Effector memory CD4-positive, alpha-beta T cell (primary cell): Measurements from ENCODE around the gene ARHGAP24.

Experiments
- DNase-seq, 3 donors: peaks; one replicate each; pipeline ENCODE4 v3.0.0-alpha.2; 2020
- H3K27ac ChIP-seq: 2 replicates; pipeline ENCODE4 v1.7.0; 2013; ENCODE audit warnings: mild to moderate bottlenecking, low read length, moderate library complexity; ENCODE audit not compliant: insufficient read depth, poor library complexity, severe bottlenecking
- H3K27me3 ChIP-seq: replicated peaks from 2 replicates; pipeline ENCODE4 v1.7.0; 2013; ENCODE audit warnings: mild to moderate bottlenecking, low read length; ENCODE audit not compliant: insufficient read depth, control insufficient read depth, poor library complexity, severe bottlenecking
- H3K36me3 ChIP-seq: 2 replicates; pipeline ENCODE4 v1.7.0; 2013; ENCODE audit warnings: mild to moderate bottlenecking, low read length, moderate library complexity; ENCODE audit not compliant: control insufficient read depth, insufficient read depth
- H3K4me1 ChIP-seq: 2 replicates; pipeline ENCODE4 v1.7.0; 2013; ENCODE audit warnings: low read length, mild to moderate bottlenecking; ENCODE audit not compliant: control insufficient read depth, insufficient read depth, poor library complexity, severe bottlenecking
- H3K4me3 ChIP-seq: 2 replicates; pipeline ENCODE4 v1.7.0; 2013; ENCODE audit warnings: low read length, low read depth, mild to moderate bottlenecking; ENCODE audit not compliant: insufficient read depth, poor library complexity, severe bottlenecking
- H3K9me3 ChIP-seq: 2 replicates; pipeline ENCODE4 v1.7.0; 2013; ENCODE audit warnings: mild to moderate bottlenecking, low read length, moderate library complexity; ENCODE audit not compliant: control insufficient read depth

Gene ARHGAP24

DNA sequence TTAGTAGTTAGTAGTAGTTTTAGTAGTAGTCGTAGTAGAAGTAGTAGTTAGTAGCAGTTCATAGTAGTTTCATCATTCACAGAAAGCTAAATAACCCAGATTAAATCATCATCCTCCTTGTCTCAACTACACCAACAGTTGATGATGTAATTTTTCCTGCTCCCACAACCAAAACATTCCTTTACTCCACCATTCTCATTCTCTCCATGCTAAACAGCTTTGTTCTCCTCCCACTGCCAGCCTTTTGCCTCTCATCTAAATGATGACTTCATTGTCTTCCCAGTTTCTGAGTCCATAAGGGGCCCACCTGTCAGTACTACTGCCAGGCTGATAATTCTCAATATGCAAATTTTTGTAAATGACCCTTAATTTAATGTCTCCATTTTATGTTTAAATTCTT lies 68.9 kb downstream of the ARHGAP24 start:
- H3K9me3 ChIP-seq: no peaks in the 10 kb centered on the region
- DNase-seq: no peak
- H3K4me3 ChIP-seq: no peak overlapping the region
- H3K27me3 ChIP-seq: no peaks in the 10 kb centered on the region
- H3K4me1 ChIP-seq: no peaks in the 10 kb centered on the region
- no peaks in the 10 kb centered on the region for H3K36me3 ChIP-seq
- H3K27ac ChIP-seq: no peak overlapping the region

DNA sequence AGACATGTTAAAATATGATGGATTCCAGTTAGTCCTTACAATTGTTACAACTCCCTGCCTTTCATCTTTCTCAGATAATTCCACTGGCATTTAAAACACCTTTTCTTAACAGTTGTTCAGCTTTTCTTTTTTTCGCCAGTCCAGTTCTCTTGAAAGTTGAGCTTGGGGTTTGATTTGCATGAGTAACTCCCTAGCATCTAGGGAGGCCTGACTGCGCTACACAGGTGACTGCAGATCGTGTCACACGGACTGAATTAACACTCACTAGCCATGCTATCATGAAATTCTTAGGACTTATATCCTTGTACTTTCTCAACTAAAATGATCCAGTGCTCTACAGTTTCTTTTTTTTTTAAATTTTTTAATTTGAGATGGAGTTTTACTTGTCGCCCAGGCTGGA lies 69.8 kb downstream of the ARHGAP24 start:
- Histone ChIP-seq H3K27ac (no peak overlapping the region), H3K27me3 (no peaks in the 10 kb centered on the region), H3K4me3 (no peak overlapping the region), H3K4me1 (no peaks in the 10 kb centered on the region), H3K9me3 (no peaks in the 10 kb centered on the region), H3K36me3 (no peaks in the 10 kb centered on the region)
- no peak for DNase-seq

DNA sequence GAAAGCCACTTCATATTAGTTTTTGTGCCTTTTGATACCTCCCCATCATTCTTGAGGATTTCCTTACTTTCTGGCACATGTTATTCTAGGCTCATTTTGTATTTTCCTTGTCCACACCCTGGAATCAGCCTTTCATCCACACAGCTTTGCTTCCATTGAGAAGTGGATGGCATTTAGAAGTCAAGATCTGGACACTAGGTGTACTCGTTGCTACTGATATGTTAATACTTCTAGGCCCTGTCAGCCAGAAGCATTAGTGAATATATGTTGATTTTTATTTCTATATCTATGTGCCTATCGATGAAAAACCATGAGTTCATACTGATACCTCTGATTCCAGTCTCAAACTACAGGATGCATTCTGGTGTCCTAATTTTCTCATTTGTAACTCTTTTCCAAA lies 73.2 kb downstream of the ARHGAP24 start:
- DNase-seq: no peak
- H3K27ac ChIP-seq: no peak overlapping the region
- no peaks in the 10 kb centered on the region for H3K9me3 ChIP-seq
- no peaks in the 10 kb centered on the region for H3K4me1 ChIP-seq
- H3K4me3 ChIP-seq: no peak overlapping the region
- no peaks in the 10 kb centered on the region for H3K36me3 ChIP-seq
- no peaks in the 10 kb centered on the region for H3K27me3 ChIP-seq

DNA sequence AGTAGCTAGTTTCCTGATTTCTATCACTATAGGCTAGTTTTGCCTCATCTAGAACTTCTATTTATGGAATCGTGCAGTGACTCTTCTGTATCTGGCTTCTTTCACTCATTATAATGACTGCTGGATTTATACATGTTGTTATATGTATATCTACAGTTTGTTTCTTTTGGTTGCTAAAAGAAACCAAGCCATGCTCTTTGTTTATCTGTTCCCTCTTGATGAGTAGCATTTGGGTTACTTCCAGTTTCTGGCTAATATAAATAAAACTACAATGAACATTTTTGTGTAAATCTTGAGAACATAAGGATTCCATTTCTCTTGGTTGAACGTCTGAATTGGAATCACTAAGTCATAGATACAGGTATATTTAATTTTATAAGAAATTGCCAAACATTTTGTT lies 73.9 kb downstream of the ARHGAP24 start:
- no peaks in the 10 kb centered on the region for H3K27me3 ChIP-seq
- DNase-seq: no peak
- H3K4me3 ChIP-seq: no peak overlapping the region
- no peak overlapping the region for H3K27ac ChIP-seq
- no peaks in the 10 kb centered on the region for H3K4me1 ChIP-seq
- no peaks in the 10 kb centered on the region for H3K9me3 ChIP-seq
- no peaks in the 10 kb centered on the region for H3K36me3 ChIP-seq

DNA sequence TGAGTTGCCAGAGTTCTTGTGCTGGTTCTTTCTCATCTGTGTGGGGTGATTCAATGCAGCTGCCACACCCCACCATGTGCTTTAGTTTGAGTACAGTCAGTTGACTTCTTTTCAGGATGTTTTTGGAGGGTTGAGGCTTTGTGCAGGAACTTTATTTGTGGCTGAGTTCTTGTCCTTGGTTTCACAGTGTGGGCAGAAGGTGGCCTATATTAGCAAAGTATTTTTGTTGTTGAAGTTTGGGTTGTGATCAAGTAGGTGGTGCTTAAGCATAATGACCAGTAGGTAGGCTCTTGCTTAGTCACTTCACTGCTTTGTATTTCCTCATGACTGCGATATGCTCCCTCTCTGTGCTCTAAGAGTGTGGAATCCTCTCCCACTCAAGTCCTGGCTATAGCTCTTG lies 80.3 kb downstream of the ARHGAP24 start:
- Histone ChIP-seq H3K4me3 (no peak overlapping the region), H3K9me3 (no peaks in the 10 kb centered on the region), H3K27ac (no peak overlapping the region)

DNA sequence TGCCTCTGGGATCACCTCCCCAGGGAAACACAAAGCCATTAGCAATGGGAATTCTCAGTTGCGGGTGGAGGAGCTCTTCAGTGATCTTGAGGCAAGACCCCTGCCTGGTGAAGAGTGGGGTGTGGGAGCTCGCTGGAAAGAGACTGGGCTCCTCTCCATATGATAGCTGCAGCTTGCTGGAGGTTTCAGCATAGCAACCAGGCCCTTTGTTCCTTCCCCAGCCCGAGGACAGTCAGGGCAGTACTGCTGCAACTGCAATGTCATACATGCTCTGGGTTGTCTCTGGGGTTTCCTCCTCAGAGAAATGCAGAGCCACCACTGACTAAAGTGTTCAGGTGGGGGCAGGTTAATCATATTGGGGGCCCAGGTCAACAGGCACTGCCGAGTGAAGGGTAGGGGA lies 81.3 kb downstream of the ARHGAP24 start:
- Histone ChIP-seq H3K36me3 (no peaks in the 10 kb centered on the region), H3K27ac (no peak overlapping the region), H3K27me3 (no peaks in the 10 kb centered on the region), H3K4me3 (no peak overlapping the region), H3K9me3 (no peaks in the 10 kb centered on the region), H3K4me1 (no peaks in the 10 kb centered on the region)
- DNase-seq: no peak

More for the DNA sequence above, 80.3 kb downstream of the ARHGAP24 start:
- no peaks in the 10 kb centered on the region for H3K36me3 ChIP-seq
- DNase-seq: no peak
- H3K4me1 ChIP-seq: no peaks in the 10 kb centered on the region
- no peaks in the 10 kb centered on the region for H3K27me3 ChIP-seq

DNA sequence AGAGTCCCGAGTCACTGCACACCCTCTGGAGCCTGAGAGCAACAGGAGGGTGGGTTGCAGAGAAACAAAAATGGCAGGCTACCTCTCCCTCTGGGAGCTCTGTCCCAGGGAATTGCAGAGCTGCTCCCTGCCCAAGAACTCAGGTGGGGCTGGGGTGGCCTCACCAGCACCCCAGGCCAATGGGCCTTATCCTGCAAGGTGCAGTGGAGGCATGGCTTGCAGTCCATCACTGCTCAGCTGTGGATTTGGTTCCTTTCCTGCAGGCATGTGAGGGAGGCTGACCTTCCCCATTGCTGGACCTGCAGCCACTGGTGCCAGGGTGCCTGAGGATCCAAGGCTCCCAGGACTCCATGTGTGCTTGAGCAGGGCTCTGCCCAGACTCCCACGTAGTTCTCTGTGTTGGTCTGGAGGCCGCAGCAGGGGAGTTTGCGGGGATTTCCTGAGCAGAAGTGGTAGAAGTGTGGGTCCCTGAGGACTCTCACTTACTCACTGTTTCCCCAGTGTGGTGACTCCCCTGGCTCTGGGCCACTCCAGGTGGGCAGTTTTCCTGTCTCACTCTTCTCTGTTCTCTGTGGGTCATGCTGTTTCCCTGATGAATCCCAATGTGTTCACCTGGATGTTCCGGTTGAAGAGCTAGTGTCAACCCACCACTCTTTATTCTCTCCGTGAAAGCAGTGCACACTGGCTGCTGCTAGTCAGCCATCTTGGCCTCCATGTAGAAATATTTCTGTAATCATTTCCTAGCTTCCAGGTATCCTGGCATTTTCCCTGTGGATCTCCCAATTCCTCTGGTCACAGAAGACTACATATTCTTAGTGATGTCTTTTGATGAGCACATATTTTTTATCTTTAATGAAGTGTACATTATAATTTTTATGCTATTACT lies 82.3 kb downstream of the ARHGAP24 start:
- Histone ChIP-seq H3K4me1 (no peaks in the 10 kb centered on the region), H3K9me3 (no peaks in the 10 kb centered on the region), H3K36me3 (no peaks in the 10 kb centered on the region), H3K27me3 (no peaks in the 10 kb centered on the region), H3K4me3 (no peak overlapping the region), H3K27ac (no peak overlapping the region)
- no peak for DNase-seq

DNA sequence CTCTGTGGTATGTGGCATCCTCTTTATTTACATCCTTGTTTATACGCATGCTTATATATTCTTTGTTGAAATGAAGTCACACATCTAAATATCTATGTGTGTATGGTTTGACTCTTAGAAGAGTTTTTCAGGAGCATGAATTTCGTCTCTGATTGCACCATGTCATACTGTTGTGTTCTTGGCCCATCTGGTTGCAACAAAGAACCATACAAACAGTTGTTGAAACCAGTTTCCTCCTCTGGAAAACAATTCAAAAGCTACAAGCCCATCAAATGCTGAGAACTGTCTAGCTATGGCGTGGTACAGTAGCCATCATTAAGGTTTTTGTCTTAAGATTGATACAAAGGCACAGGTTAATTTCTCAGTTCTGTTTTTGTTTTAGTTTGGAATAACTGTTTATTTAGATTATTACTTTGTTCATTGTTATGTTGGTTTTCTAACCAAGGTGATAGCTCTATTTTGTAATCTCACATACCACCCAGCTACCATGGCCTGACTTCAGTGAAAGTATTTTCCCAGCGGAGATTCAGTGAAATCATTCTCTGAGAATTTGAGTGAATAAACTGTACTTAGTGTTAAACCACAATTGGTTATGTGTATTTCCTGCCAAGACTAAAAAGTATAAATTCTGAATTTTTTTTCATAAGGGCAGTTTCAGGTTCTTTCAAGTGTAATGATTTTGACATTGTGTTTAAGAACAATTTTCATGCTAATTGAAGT lies 91.0 kb downstream of the ARHGAP24 start:
- Histone ChIP-seq H3K27ac (no peak overlapping the region), H3K9me3 (no peaks in the 10 kb centered on the region), H3K4me1 (no peaks in the 10 kb centered on the region), H3K36me3 (no peaks in the 10 kb centered on the region), H3K27me3 (no peaks in the 10 kb centered on the region), H3K4me3 (no peak overlapping the region)
- DNase-seq: no peak

DNA sequence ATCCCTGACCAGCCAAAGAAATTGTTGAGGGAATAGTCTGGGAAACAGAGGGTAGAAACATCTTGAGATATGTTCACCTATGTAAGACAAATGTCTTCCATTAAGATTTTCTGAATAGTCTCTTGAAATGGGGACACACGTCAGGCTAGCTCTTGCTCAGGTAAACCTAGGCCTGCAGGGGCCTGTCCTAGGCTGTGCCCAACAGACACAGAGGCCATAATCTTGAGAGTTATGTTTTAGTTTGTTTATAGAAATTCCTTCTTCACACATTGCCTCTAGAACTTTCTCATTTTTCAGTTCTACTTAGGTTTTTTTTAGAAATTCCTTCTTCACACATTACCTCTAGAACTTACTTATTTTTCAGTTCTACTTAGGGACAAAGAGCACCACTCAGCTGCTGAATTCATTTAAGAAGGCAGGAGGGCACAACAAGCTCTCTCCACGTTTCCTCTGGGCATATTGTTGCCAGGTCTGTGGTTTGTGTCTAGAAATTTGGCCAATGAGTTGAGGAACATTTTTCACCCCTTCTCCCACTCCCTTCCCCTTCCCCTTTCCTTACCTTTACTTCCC lies 94.9 kb downstream of the ARHGAP24 start:
- Histone ChIP-seq H3K27ac (no peak overlapping the region), H3K27me3 (no peaks in the 10 kb centered on the region), H3K4me1 (no peaks in the 10 kb centered on the region), H3K9me3 (no peaks in the 10 kb centered on the region), H3K4me3 (no peak overlapping the region), H3K36me3 (no peaks in the 10 kb centered on the region)
- DNase-seq: no peak

DNA sequence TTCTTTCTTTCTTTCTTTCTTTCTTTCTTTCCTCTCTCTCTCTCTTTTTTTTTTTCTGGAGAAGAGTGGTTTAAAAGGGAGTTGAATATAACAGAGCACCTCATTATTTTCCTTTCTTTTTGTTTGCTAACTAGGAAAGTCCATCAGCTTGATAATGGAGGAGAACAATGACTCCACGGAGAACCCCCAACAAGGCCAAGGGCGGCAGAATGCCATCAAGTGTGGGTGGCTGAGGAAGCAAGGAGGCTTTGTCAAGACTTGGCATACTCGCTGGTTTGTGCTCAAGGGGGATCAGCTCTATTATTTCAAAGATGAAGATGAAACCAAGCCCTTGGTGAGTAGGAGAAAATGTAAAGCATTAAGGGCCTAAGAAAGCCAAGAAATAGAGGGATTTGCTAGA lies 95.4 kb downstream of the ARHGAP24 start:
- no peak for DNase-seq
- no peaks in the 10 kb centered on the region for H3K9me3 ChIP-seq
- H3K4me3 ChIP-seq: no peak overlapping the region
- no peaks in the 10 kb centered on the region for H3K4me1 ChIP-seq
- H3K27ac ChIP-seq: no peak overlapping the region
- no peaks in the 10 kb centered on the region for H3K27me3 ChIP-seq
- H3K36me3 ChIP-seq: no peaks in the 10 kb centered on the region
